Activated CD8-positive, alpha-beta memory T cell treated with anti-CD3 and anti-CD28 coated beads for 36 hours (primary cell): ENCODE data around the gene ROR2. TPM values are rescaled to one million over a fixed set of nuclear protein-coding genes. Genes with fewer than 3 reads are reported as not detected.

Source experiments
- CTCF ChIA-PET: fragments of 350-600 bp; sonication (Branson Sonifier 250); formaldehyde crosslinking; loops from one replicate; lab custom pipeline; 2021; ENCODE audit warnings: antibody characterized with exemption; lab: Charles Lee
- POLR2A ChIA-PET: fragments of 350-600 bp; sonication (Branson Sonifier 250); formaldehyde crosslinking; loops from one replicate; lab custom pipeline; 2021; ENCODE audit warnings: antibody characterized with exemption; lab: Charles Lee
- total RNA-seq, 2 experiments: library from RNA; stranded (reverse); gene quantifications; one replicate each; pipeline ENCODE4 v1.2.3, GENCODE V29; 2021

The ROR2 gene
- total RNA-seq, 2 experiments from 2014 or later = not detected

DNA sequence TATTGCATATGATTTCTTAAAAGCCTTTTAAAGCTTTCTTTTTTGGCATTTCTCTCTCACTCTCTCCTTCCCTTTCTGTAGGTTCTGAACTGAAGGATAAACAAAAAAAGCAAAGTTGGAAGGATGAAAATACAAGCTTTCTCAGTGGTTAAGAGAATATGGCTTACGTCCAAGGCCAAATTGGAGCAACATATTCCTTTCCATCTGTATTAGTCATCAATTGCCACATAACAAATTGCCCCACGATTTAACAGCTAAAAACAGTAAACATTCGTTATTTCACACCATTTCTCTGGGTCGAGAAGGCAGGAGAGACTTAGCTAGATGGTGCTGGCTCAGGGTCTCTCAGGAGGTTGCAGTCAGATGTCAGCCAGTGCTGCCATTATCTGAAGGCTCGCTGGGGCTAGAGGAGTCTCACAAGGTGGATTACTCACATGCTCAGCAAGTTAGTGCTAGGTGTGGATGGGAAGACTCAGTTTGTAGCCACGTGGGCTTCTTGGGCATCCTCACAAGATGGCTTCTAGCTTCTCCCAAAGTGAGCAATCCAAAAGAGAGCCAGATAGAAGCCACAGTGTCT is 2.0 kb upstream of the ROR2 start:
- ChIA-PET POLR2A (no interaction called here), CTCF (interaction anchor here (1.2 kb wide), 2 partner anchors 160 to 177 kb away, joined by 4 read pairs; no protein-coding TSS in a partner anchor)

DNA sequence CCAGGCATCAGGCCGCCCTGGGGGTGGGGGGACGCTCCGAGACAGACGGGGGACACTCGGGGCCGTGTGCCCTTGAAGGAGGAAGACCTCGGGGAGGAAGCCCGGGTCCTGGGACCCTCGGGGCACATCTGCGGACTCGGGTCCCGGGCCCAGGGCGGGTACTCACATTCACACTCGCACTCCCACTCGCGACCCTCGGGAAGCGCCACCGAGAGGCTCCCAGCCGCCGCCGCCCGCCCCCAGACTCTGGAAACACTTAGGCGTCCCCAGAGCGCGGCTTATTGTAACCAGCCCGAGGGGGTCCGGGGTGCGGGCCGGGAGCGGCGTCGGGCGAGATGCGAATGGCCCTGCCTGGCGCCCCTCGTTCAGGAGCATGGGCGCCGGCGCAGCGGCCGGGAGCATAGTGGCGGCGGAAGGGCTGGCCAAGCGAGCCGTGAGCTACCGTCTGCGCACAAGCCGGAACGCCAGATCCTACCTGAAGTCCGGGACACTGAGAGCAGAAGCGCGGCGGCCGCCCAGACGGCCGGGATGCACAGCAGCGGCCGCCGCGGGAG is 559 bp downstream of the ROR2 start:
- ChIA-PET POLR2A (no interaction called here), CTCF (interaction anchor here (1.0 to 2.0 kb wide), 2 partner anchors 15 to 174 kb away, joined by 3 to 13 read pairs; no protein-coding TSS in a partner anchor)

DNA sequence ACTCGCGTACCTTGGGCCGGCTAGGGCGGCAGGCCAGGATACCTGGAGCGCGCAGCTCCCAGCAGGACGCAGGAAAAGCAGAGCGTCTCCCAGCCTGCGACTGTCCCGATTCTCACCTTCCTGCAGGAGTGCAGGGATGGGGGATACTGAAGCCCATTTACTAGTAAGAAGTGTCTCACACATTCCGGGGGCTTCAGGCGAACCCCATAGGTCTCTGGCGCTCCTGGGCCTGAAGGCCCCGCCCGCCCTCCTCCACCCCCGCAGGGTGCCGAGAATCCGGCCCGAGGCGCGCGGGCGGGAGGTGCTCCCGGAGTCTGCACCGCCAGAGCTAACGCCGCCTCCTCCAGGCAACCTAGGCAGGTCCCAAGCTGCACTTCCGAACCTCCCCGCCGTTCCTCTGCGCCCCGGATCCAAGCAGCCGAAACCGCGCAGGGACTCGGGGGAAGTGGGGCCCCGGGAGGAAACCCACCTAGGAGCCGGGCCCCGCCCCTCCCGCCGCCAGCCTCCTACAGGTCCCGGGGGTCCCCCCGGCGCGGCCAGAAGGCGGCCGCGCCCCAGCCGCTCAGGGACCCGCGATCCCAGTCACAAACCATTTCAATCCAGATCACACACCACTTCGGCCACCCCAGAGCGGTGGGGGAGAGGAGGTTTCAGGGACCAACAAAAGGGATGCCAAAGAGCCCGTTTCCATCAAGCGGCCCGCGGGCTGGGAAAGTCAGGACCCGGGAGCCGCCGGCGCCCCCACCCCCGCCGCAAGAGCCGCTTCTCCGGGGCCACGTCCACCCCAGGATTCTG is 1.2 kb downstream of the ROR2 start:
- ChIA-PET POLR2A (no interaction called here), CTCF (interaction anchor here (2.0 kb wide), 1 partner anchor 173 kb away, joined by 13 read pairs; no protein-coding TSS in a partner anchor)

- ChIA-PET CTCF (no interaction called here), POLR2A (no interaction called here)
Observed at GRCh38 chr9:91948101-91948596, 1.9 kb downstream of the ROR2 start.

DNA sequence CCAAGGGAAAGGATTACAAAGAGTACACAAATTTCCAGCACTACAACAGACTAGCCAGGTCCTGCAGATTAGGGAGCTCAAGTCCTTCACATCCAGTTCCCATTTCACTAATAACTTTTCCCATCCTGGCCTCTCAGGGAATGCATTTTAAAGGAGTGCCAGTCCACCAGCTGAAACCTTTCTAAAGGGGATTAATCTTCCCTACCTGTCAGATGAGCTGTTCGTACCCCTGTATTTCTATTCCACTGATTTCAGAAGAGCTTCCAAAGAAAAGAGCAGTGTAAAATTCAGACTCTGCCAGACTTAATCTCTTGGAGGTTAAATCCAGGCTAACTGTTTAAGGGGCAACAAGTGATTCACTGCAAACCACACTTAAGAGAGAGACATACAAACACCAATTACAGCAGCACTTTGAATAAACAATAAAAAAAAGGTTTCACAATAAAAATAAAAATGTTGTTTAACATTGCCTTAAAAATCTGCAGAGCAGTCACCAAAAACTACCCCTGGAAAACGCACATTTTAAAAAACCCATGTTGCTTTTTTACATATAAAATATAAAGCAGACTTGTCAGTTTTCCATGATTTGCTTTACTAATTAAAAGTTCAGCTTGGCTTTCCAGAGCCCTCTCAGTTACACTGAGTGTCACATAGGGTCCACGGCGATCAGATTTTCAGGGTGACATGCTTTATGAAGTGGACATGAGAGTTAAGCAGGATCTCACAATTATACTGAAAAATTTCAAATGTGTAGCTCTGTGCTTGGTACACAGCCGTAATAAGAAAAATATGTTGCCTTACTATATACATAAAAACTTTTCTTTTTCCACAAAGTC is 3.2 kb downstream of the ROR2 start:
- POLR2A ChIA-PET = no interaction called here
- CTCF ChIA-PET = no interaction called here

GRCh38 chr9:91946196-91946595 is 3.8 kb downstream of the ROR2 start:
- POLR2A ChIA-PET = no interaction called here
- CTCF ChIA-PET = no interaction called here

GRCh38 chr9:91945277-91946085 is 4.5 kb downstream of the ROR2 start:
- ChIA-PET CTCF (no interaction called here), POLR2A (no interaction called here)

- CTCF ChIA-PET = no interaction called here
- POLR2A ChIA-PET = no interaction called here
Observed at GRCh38 chr9:91944711-91945110, 5.3 kb downstream of the ROR2 start.

- ChIA-PET CTCF (no interaction called here), POLR2A (no interaction called here)
Observed at GRCh38 chr9:91943478-91944470, 6.3 kb downstream of the ROR2 start.

DNA sequence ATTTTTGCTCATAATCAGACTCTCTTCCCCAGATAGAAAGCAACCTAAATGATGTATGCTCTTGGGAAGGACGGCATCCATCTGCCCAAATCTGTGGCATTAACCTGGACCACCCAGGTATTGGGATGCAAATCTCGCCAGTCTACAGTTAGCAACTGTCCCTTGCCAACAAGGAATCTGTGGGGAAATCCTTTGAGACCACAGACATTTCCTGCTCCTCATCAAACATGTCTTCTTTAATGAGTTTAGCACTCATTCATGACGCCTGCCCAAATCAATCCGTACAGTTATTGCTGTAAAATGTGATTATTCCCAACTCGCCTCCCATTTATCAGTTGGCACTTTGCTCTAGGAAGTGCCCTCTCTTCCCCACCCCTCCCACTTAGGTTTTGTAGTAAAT is 7.8 kb downstream of the ROR2 start:
- ChIA-PET CTCF (no interaction called here), POLR2A (no interaction called here)

GRCh38 chr9:91939978-91940377 is 10.1 kb downstream of the ROR2 start:
- ChIA-PET CTCF (no interaction called here), POLR2A (no interaction called here)

DNA sequence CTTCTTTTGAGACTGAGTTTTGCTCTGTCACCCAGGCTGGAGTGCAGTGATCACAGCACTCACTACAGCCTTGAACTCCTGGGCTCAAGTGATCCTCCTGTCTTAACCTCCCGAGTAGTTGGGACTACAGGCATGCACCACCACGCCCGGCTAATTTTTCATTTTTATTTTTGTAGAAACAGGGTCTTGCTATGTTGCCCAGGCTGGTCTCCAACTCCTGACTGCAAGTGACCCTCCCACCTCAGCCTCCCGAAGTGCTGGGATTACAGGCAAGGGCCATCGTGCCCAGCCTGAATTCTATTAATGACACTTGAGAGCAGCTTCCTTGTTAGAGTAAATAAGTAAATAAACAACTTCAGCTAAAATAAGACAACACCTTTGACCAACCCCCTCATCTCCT is 12.3 kb downstream of the ROR2 start:
- POLR2A ChIA-PET = no interaction called here
- CTCF ChIA-PET = no interaction called here

DNA sequence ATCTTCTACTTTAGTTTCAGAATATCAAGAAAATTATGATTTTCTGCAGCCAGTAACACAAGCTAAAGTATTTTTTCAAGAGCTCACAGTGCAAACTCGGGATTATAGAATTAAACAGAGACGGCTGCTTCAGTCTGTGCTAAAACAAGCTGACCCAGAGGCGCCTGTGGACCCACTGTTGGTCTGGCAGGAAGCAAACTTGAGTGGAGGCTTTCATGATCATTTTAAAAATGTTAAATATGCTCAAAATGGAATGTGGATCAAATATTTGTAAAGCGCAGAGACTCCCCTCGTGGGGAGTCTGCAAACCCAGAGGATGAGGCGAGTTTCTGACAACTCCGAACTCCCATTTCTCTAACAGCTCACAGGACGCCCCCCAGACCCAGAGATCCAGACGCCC is 13.0 kb downstream of the ROR2 start:
- POLR2A ChIA-PET = no interaction called here
- CTCF ChIA-PET = no interaction called here

- CTCF ChIA-PET = no interaction called here
- POLR2A ChIA-PET = no interaction called here
Observed at GRCh38 chr9:91935805-91936514, 14.1 kb downstream of the ROR2 start.

- CTCF ChIA-PET = interaction anchor here (1.6 kb wide), 1 partner anchor 15 kb away, joined by 3 read pairs; the partner anchor contains the start of gene ROR2
- POLR2A ChIA-PET = no interaction called here
Observed at GRCh38 chr9:91935066-91935749, 14.8 kb downstream of the ROR2 start.

- CTCF ChIA-PET = interaction anchor here (1.6 kb wide), 1 partner anchor 15 kb away, joined by 3 read pairs; the partner anchor contains the start of gene ROR2
- POLR2A ChIA-PET = no interaction called here
Observed at GRCh38 chr9:91934654-91935053, 15.4 kb downstream of the ROR2 start.
